PC-3 (cell line): ENCODE data around the gene BAIAP2L2. TPM values are rescaled to one million over a fixed set of nuclear protein-coding genes. Genes with fewer than 3 reads are reported as not detected.

Experiments
- ATAC-seq: fragments of 200-7000 bp; cut with Tn5 transposase; 2 replicates; pipeline ENCODE4 v1.9.1; 2020; ENCODE audit warnings: mild to moderate bottlenecking, moderate library complexity
- BruUV-seq: library from RNA; stranded (reverse); fragments of 400-500 nt; replicated peaks from 2 replicates; lab custom pipeline; 2021; lab: Mats Ljungman, UMichigan
- CTCF ChIA-PET: fragments of 300-600 bp; sonication (Branson Sonifier 250); formaldehyde crosslinking; loops from one replicate; lab custom pipeline; 2022; ENCODE audit warnings: antibody characterized with exemption; lab: Charles Lee
- POLR2A ChIA-PET: fragments of 300-600 bp; sonication (Branson Sonifier 250); formaldehyde crosslinking; loops from one replicate; lab custom pipeline; 2022; ENCODE audit warnings: antibody characterized with exemption; ENCODE audit not compliant: unreplicated experiment; lab: Charles Lee
- DNase-seq: peaks from one replicate; pipeline ENCODE4 v3.0.0-alpha.2; 2015
- H2AFZ ChIP-seq: fragments of 300-600 bp; sonication (generic); 2 replicates; pipeline ENCODE4 v1.6.0; 2016; ENCODE audit warnings: antibody characterized with exemption, low read length
- H3F3A ChIP-seq: fragments of 300-600 bp; sonication (generic); one replicate; pipeline ENCODE4 v1.6.0; 2017; ENCODE audit warnings: antibody characterized with exemption, low read length, control low read depth, mild to moderate bottlenecking; ENCODE audit not compliant: unreplicated experiment
- H3K27ac ChIP-seq: fragments of 300-600 bp; sonication (generic); 2 replicates; pipeline ENCODE4 v1.5.1; 2016; ENCODE audit warnings: mild to moderate bottlenecking, low read length
- H3K27me3 ChIP-seq: fragments of 300-600 bp; sonication (generic); 2 replicates; pipeline ENCODE4 v1.6.1; 2016; ENCODE audit warnings: low read length, mixed read lengths
- H3K36me3 ChIP-seq: fragments of 300-600 bp; sonication (generic); 2 replicates; pipeline ENCODE4 v1.6.1; 2016; ENCODE audit warnings: low read depth, mixed run types, low read length, mixed read lengths
- H3K4me1 ChIP-seq: fragments of 300-600 bp; sonication (generic); 2 replicates; pipeline ENCODE4 v1.5.1; 2016; ENCODE audit warnings: low read length; ENCODE audit not compliant: insufficient read depth
- H3K4me2 ChIP-seq: fragments of 300-600 bp; sonication (generic); 2 replicates; pipeline ENCODE4 v1.6.0; 2016; ENCODE audit warnings: low read length
- H3K4me3 ChIP-seq: fragments of 300-600 bp; sonication (generic); 2 replicates; pipeline ENCODE4 v1.5.1; 2016; ENCODE audit warnings: mild to moderate bottlenecking, low read length, mixed read lengths
- H3K79me2 ChIP-seq: fragments of 300-600 bp; sonication (generic); 2 replicates; pipeline ENCODE4 v1.6.1; 2017; ENCODE audit warnings: low read length, mixed read lengths
- H3K9ac ChIP-seq: fragments of 300-600 bp; sonication (generic); 2 replicates; pipeline ENCODE4 v1.6.0; 2016; ENCODE audit warnings: mild to moderate bottlenecking, low read length
- H3K9me2 ChIP-seq: fragments of 300-600 bp; sonication (generic); replicated peaks from 2 replicates; pipeline ENCODE4 v1.6.1; 2016; ENCODE audit warnings: mixed run types, low read length, mixed read lengths
- H3K9me3 ChIP-seq: fragments of 300-600 bp; sonication (generic); 2 replicates; pipeline ENCODE4 v1.6.1; 2016; ENCODE audit warnings: low read length, mixed read lengths
- H4K20me1 ChIP-seq: fragments of 300-600 bp; sonication (generic); 2 replicates; pipeline ENCODE4 v1.6.1; 2016; ENCODE audit warnings: low read length, mixed read lengths
- CTCF ChIP-seq: fragments of 300-600 bp; sonication (generic); conservative IDR thresholded peaks from 2 replicates; pipeline ENCODE4 v1.5.1; 2017; ENCODE audit warnings: antibody characterized with exemption, low read depth, mild to moderate bottlenecking, low read length
- EZH2 ChIP-seq: fragments of 300-600 bp; sonication (generic); IDR thresholded peaks from one replicate; pipeline ENCODE4 v1.6.1; 2017; ENCODE audit warnings: antibody characterized with exemption, mild to moderate bottlenecking, low read length; ENCODE audit not compliant: unreplicated experiment
- EZH2phosphoT487 ChIP-seq: fragments of 300-600 bp; sonication (generic); IDR thresholded peaks from 2 replicates; pipeline ENCODE4 v1.6.1; 2018; ENCODE audit warnings: mild to moderate bottlenecking, antibody characterized with exemption, low read length, borderline replicate concordance
- intact Hi-C: fragments of 100-400 bp; cut with micrococcal nuclease; formaldehyde crosslinking; loops from 2 replicates; pipeline ENCODE4 v1.9.0; 2023
- total RNA-seq: library from RNA; depleted of rRNA; stranded (reverse); fragments of >200 nt; gene quantifications from 2 replicates; pipeline ENCODE4 v1.2.3, GENCODE V29; 2014

BAIAP2L2 gene
- total RNA-seq, 1 experiment from 2014 or later: 0.80 TPM

- POLR2A ChIA-PET: no interaction called here
- CTCF ChIA-PET: no interaction called here
- peak; percentile 61; the same call in 1 of the 2 replicates for ATAC-seq
Observed at GRCh38 chr22:38144025-38144405, 33.5 kb upstream of the BAIAP2L2 start.

GRCh38 chr22:38142606-38143005 is 32.1 kb upstream of the BAIAP2L2 start:
- no peak overlapping the region for H3K9ac ChIP-seq
- TF ChIP-seq EZH2phosphoT487: no peak

More at GRCh38 chr22:38144025-38144405, 33.5 kb upstream of the BAIAP2L2 start:
- H3K4me3 ChIP-seq: no peak overlapping the region
- peaks cover 12% of the 10 kb centered on the region for H3K4me1 ChIP-seq
- no peak overlapping the region for H2AFZ ChIP-seq
- no peaks in the 10 kb centered on the region for H3K36me3 ChIP-seq
- peak; percentile 43 for DNase-seq
- BruUV-seq: no TSS peak
- no peak overlapping the region for H3K9ac ChIP-seq
- TF ChIP-seq CTCF (peak; percentile 23; the same call in 1 of the 2 replicates), EZH2 (no peak)
- no peaks in the 10 kb centered on the region for H4K20me1 ChIP-seq
- peak overlapping the region; percentile 58 for H3K27ac ChIP-seq
- H3F3A ChIP-seq: no peaks in the 10 kb centered on the region
- H3K79me2 ChIP-seq: no peaks in the 10 kb centered on the region
- intact Hi-C loops: no loop called here
- H3K9me3 ChIP-seq: no peaks in the 10 kb centered on the region
- H3K9me2 ChIP-seq: no peaks in the 10 kb centered on the region
- no peak overlapping the region for H3K4me2 ChIP-seq
- no peaks in the 10 kb centered on the region for H3K27me3 ChIP-seq

GRCh38 chr22:38141217-38141973 is 30.9 kb upstream of the BAIAP2L2 start:
- H2AFZ ChIP-seq: no peak overlapping the region
- H3K9me2 ChIP-seq: no peaks in the 10 kb centered on the region
- DNase-seq (no peak), ATAC-seq (no peak)
- H3K79me2 ChIP-seq: no peaks in the 10 kb centered on the region
- H3K36me3 ChIP-seq: no peaks in the 10 kb centered on the region
- H3F3A ChIP-seq: no peaks in the 10 kb centered on the region
- peaks cover 12% of the 10 kb centered on the region for H3K4me1 ChIP-seq
- POLR2A ChIA-PET: no interaction called here
- TF ChIP-seq EZH2phosphoT487 (no peak), CTCF (no peak), EZH2 (no peak)
- H3K27me3 ChIP-seq: no peaks in the 10 kb centered on the region
- H3K27ac ChIP-seq: no peak overlapping the region
- H3K9ac ChIP-seq: no peak overlapping the region
- intact Hi-C loops: no loop called here
- BruUV-seq: no TSS peak
- H4K20me1 ChIP-seq: no peaks in the 10 kb centered on the region
- CTCF ChIA-PET: no interaction called here
- no peak overlapping the region for H3K4me2 ChIP-seq
- H3K4me3 ChIP-seq: no peak overlapping the region
- H3K9me3 ChIP-seq: no peaks in the 10 kb centered on the region

More at GRCh38 chr22:38142606-38143005, 32.1 kb upstream of the BAIAP2L2 start:
- BruUV-seq: no TSS peak
- no peaks in the 10 kb centered on the region for H3K27me3 ChIP-seq
- intact Hi-C loops: no loop called here
- no peak overlapping the region for H3K4me3 ChIP-seq
- H3F3A ChIP-seq: no peaks in the 10 kb centered on the region
- 0 out of 2 replicates have a peak overlapping the region, but pooled peaks have one; percentile 53 for H3K4me2 ChIP-seq
- H3K36me3 ChIP-seq: no peaks in the 10 kb centered on the region
- H4K20me1 ChIP-seq: no peaks in the 10 kb centered on the region
- no peak overlapping the region for H2AFZ ChIP-seq
- no peaks in the 10 kb centered on the region for H3K9me3 ChIP-seq
- ATAC-seq: no peak
- no peaks in the 10 kb centered on the region for H3K9me2 ChIP-seq
- ChIA-PET POLR2A (interaction anchor here (0.6 kb wide), 1 partner anchor 89 kb away, joined by 3 read pairs; no protein-coding TSS in a partner anchor), CTCF (no interaction called here)
- H3K27ac ChIP-seq: peak overlapping the region; percentile 58; the same call in 1 of the 2 replicates
- no peaks in the 10 kb centered on the region for H3K79me2 ChIP-seq
- no peak for DNase-seq
- peaks cover 12% of the 10 kb centered on the region for H3K4me1 ChIP-seq
